DND-41 (cell line): Measurements from ENCODE around the gene ADRA1B.
A peak's percentile ranks its signal among the peaks of the same experiment; 100 is the strongest.

Experiments used
- ATAC-seq: fragments of 200-7000 bp; cut with Tn5 transposase; 3 replicates; pipeline ENCODE4 v1.9.1; 2021; ENCODE audit warnings: low read depth; ENCODE audit not compliant: insufficient read depth
- DNase-seq: peaks from one replicate; pipeline ENCODE4 v3.0.0-alpha.2; 2020
- H2AFZ ChIP-seq: 2 replicates; pipeline ENCODE4 v1.6.0; 2012; ENCODE audit warnings: low read depth, low read length
- H3K27ac ChIP-seq: 2 replicates; pipeline ENCODE4 v1.5.1; 2012; ENCODE audit warnings: low read length, inconsistent platforms
- H3K27me3 ChIP-seq: fragments of 200-600 bp; sonication (generic); 2 replicates; pipeline ENCODE4 v1.6.0; 2012; ENCODE audit warnings: low read length, mild to moderate bottlenecking, inconsistent platforms; ENCODE audit not compliant: insufficient read depth, poor library complexity
- H3K36me3 ChIP-seq: 2 replicates; pipeline ENCODE4 v1.5.1; 2012; ENCODE audit warnings: low read length, inconsistent platforms; ENCODE audit not compliant: insufficient read depth
- H3K4me1 ChIP-seq: 2 replicates; pipeline ENCODE4 v1.5.1; 2012; ENCODE audit warnings: mild to moderate bottlenecking, low read length; ENCODE audit not compliant: insufficient read depth
- H3K4me2 ChIP-seq: 2 replicates; pipeline ENCODE4 v1.6.0; 2012; ENCODE audit warnings: mild to moderate bottlenecking, moderate library complexity, low read length, inconsistent platforms; ENCODE audit not compliant: insufficient read depth
- H3K4me3 ChIP-seq, 2 experiments: fragments of 200-600 bp in 1 of 2; shearing (Covaris generic) in 1 of 2; 2 replicates each; pipeline ENCODE4 v1.5.1; 2012 to 2016; ENCODE audit warnings: inconsistent platforms in 2 of 2, low read length in 2 of 2, mild to moderate bottlenecking in 2 of 2, low read depth in 1 of 2, moderate library complexity in 1 of 2
- H3K79me2 ChIP-seq: 2 replicates; pipeline ENCODE4 v1.6.0; 2012; ENCODE audit warnings: low read length, inconsistent platforms; ENCODE audit not compliant: insufficient read depth
- H3K9ac ChIP-seq: 2 replicates; pipeline ENCODE4 v1.6.0; 2012; ENCODE audit warnings: low read depth, mild to moderate bottlenecking, inconsistent platforms, low read length, moderate library complexity
- H3K9me3 ChIP-seq: 2 replicates; pipeline ENCODE4 v1.5.1; 2012; ENCODE audit warnings: low read length, moderate library complexity, mild to moderate bottlenecking, inconsistent platforms; ENCODE audit not compliant: insufficient read depth, severe bottlenecking
- H4K20me1 ChIP-seq: 2 replicates; pipeline ENCODE4 v1.6.0; 2012; ENCODE audit warnings: low read length; ENCODE audit not compliant: insufficient read depth
- EZH2 ChIP-seq: IDR thresholded peaks from 3 replicates; pipeline ENCODE4 v1.6.1; 2012; ENCODE audit warnings: borderline replicate concordance, low read depth, mild to moderate bottlenecking, moderate library complexity, low read length, inconsistent platforms; ENCODE audit not compliant: severe bottlenecking
- TF ChIP-seq, protein P1 (sequence below): IDR thresholded peaks from 2 replicates; pipeline ENCODE4 v1.5.1; 2012; ENCODE audit warnings: borderline replicate concordance, low read length, moderate library complexity, mild to moderate bottlenecking; ENCODE audit not compliant: poor library complexity, severe bottlenecking; ENCODE audit errors: extremely low read depth

The ADRA1B gene

DNA sequence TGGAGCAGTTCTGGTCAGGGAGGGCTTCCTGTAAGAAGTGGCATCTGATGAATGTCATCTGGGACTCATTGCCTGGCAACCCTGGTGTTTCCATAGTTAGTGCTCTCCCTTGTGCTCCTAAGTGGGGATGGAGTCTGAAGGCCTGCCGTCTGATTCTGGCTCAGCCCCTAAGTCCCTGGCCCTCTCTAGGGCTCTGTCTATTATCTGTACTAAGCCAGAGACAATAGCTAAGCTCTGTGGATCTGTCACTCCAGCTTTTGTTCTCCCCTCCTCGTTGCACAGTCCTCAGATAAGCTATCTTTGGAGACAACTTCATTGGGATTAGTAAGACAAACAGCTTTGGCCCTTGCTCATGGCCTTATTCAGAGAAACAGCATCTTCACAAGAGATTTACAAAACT lies 62.1 kb downstream of the ADRA1B start:
- H3K9me3 ChIP-seq: no peaks in the 10 kb centered on the region
- H4K20me1 ChIP-seq: no peaks in the 10 kb centered on the region
- H3K4me3 ChIP-seq: no peak overlapping the region
- no peak for ATAC-seq
- H3K36me3 ChIP-seq: no peaks in the 10 kb centered on the region
- no peak overlapping the region for H3K9ac ChIP-seq
- no peak overlapping the region for H3K4me2 ChIP-seq
- H2AFZ ChIP-seq: no peak overlapping the region
- no peaks in the 10 kb centered on the region for H3K4me1 ChIP-seq
- no peak for DNase-seq
- TF ChIP-seq EZH2: no peak
- TF ChIP-seq, protein P1, sequence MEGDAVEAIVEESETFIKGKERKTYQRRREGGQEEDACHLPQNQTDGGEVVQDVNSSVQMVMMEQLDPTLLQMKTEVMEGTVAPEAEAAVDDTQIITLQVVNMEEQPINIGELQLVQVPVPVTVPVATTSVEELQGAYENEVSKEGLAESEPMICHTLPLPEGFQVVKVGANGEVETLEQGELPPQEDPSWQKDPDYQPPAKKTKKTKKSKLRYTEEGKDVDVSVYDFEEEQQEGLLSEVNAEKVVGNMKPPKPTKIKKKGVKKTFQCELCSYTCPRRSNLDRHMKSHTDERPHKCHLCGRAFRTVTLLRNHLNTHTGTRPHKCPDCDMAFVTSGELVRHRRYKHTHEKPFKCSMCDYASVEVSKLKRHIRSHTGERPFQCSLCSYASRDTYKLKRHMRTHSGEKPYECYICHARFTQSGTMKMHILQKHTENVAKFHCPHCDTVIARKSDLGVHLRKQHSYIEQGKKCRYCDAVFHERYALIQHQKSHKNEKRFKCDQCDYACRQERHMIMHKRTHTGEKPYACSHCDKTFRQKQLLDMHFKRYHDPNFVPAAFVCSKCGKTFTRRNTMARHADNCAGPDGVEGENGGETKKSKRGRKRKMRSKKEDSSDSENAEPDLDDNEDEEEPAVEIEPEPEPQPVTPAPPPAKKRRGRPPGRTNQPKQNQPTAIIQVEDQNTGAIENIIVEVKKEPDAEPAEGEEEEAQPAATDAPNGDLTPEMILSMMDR: no peak
- H3K79me2 ChIP-seq: no peaks in the 10 kb centered on the region
- no peak overlapping the region for H3K27ac ChIP-seq
- no peaks in the 10 kb centered on the region for H3K27me3 ChIP-seq

GRCh38 chr5:159982421-159983173 lies 66.3 kb downstream of the ADRA1B start:
- Histone ChIP-seq H3K27me3 (no peaks in the 10 kb centered on the region), H3K4me1 (no peaks in the 10 kb centered on the region), H4K20me1 (no peaks in the 10 kb centered on the region), H3K9ac (no peak overlapping the region), H3K79me2 (no peaks in the 10 kb centered on the region), H3K4me3 (no peak overlapping the region), H2AFZ (no peak overlapping the region), H3K27ac (no peak overlapping the region), H3K9me3 (no peaks in the 10 kb centered on the region), H3K36me3 (no peaks in the 10 kb centered on the region), H3K4me2 (no peak overlapping the region)
- no peak for DNase-seq
- ATAC-seq: no peak
- TF ChIP-seq, protein P1: no peak
- no peak for TF ChIP-seq EZH2

DNA sequence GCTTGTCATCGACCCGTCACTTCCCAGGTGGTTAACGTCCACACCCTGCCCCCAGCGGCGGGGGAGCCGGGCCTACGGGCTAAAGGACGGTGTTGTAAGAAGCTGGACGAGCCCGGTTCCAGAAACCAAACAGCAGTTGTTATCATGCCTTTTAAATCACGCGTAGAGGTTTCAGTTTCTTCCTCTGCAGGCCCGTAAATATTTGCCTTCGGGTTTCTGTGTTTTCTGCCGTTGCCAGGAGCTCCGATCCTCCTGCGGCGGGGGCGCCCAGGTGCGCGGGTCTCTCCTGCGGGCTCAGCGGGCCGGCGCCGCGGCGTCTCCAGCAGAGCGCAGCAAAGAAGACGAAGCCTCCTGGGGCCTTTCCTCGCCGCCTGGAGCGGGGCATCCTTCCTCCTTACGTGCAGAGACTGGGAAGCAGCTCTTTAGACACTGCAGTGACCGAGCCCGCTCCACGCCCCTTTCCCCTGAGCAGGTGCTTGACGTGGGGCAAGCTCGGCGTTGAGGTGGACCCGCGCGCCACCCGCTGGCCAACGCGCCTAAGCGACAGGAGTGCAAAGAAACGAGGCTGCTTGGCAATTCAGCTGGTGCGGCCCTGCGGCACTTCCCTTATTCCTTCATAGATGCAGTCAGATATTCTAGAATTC lies 70.9 kb downstream of the ADRA1B start:
- TF ChIP-seq, protein P1: peak; percentile 65
- no peak for TF ChIP-seq EZH2
- DNase-seq (peak; percentile 55), ATAC-seq (peak; percentile 84)
- Histone ChIP-seq H3K27me3 (no peaks in the 10 kb centered on the region), H2AFZ (no peak overlapping the region), H3K27ac (no peak overlapping the region), H3K4me1 (no peaks in the 10 kb centered on the region), H3K79me2 (no peaks in the 10 kb centered on the region), H3K4me3 (no peak overlapping the region), H3K9me3 (no peaks in the 10 kb centered on the region), H3K4me2 (no peak overlapping the region), H3K36me3 (no peaks in the 10 kb centered on the region), H3K9ac (no peak overlapping the region), H4K20me1 (no peaks in the 10 kb centered on the region)
